Ovary (tissue), 3 donors: ENCODE results near the gene RAB40B.

Source experiments
- CTCF ChIP-seq, 3 donors: fragments of 450-650 bp in 2 of 3; fragments of 200-600 bp in 1 of 3; IDR thresholded peaks; one replicate each; pipeline versions ENCODE4 v1.5.1 to v1.8.0; 2016 to 2022; ENCODE audit warnings: antibody characterized with exemption in 3 of 3, mild to moderate bottlenecking in 1 of 3
- EP300 ChIP-seq: sonication (generic); formaldehyde crosslinking; IDR thresholded peaks from one replicate; pipeline ENCODE4 v1.6.1; 2017; ENCODE audit warnings: antibody characterized with exemption
- POLR2A ChIP-seq: fragments of 450-650 bp; IDR thresholded peaks from one replicate; pipeline ENCODE4 v1.6.1; 2017; ENCODE audit warnings: antibody characterized with exemption, mild to moderate bottlenecking, moderate library complexity
- donor health status: DM: no; HTN: no; CAD: no.

- TF ChIP-seq POLR2A (no peak), CTCF (IDR thresholded peaks at IDR 0.05) (no peak), EP300 (no peak)
Measured at GRCh38 chr17:82726427-82726826, 27.9 kb upstream of the RAB40B start.
